K562 (cell line): ENCODE measurements around the gene DNAJB2. TPM values are rescaled to one million over a fixed set of nuclear protein-coding genes. Genes with fewer than 3 reads are reported as not detected.
A peak's percentile ranks its signal among the peaks of the same experiment; 100 is the strongest.

Source experiments
- CBX3 ChIP-seq, 2 experiments: IDR thresholded peaks; 1 replicate in 1 of 2; 2 replicates in 1 of 2; pipeline ENCODE4 v1.6.1; 2012; ENCODE audit warnings: inconsistent platforms in 2 of 2, low read length in 2 of 2, borderline replicate concordance in 1 of 2, control low read depth in 1 of 2
- CHCHD3 ChIP-seq: fragments of 250-450 bp; sonication (Bioruptor Pico); IDR thresholded peaks from 2 replicates; pipeline ENCODE4 v2.1.2; 2022; ENCODE audit warnings: mild to moderate bottlenecking
- HCFC1 ChIP-seq: IDR thresholded peaks from 2 replicates; pipeline ENCODE4 v1.6.1; 2012; ENCODE audit warnings: low read depth, low read length, improper control_type of control experiment
- HES1 ChIP-seq: fragments of 450-650 bp; IDR thresholded peaks from 2 replicates; pipeline ENCODE4 v1.6.1; 2016; ENCODE audit warnings: low read depth, mild to moderate bottlenecking, moderate library complexity
- KLF16 ChIP-seq: IDR thresholded peaks from 2 replicates; pipeline ENCODE4 v1.6.1; 2016; ENCODE audit warnings: antibody characterized with exemption
- KLF6 ChIP-seq: fragments of 250-450 bp; sonication (Bioruptor Pico); IDR thresholded peaks from 2 replicates; pipeline ENCODE4 v1.4.0; 2020; ENCODE audit warnings: mild to moderate bottlenecking, moderate library complexity, borderline replicate concordance
- MCM5 ChIP-seq: fragments of 450-650 bp; IDR thresholded peaks from 2 replicates; pipeline ENCODE4 v1.6.1; 2016; ENCODE audit warnings: low read depth
- MTA2 ChIP-seq: fragments of 450-650 bp; IDR thresholded peaks from 2 replicates; pipeline ENCODE4 v1.6.1; 2016; ENCODE audit warnings: low read depth
- NCOA2 ChIP-seq, 2 experiments: fragments of 450-650 bp; IDR thresholded peaks; 2 replicates each; pipeline ENCODE4 v1.6.1; 2018; ENCODE audit warnings: mild to moderate bottlenecking in 2 of 2, moderate library complexity in 1 of 2; ENCODE audit not compliant: partially characterized antibody in 2 of 2
- NFE2 ChIP-seq: IDR thresholded peaks from 2 replicates; pipeline ENCODE4 v1.6.1; 2014; ENCODE audit warnings: antibody characterized with exemption, low read depth
- NR2F6 ChIP-seq: fragments of 450-650 bp; formaldehyde crosslinking; IDR thresholded peaks from 2 replicates; pipeline ENCODE4 v1.4.0; 2020; ENCODE audit warnings: mild to moderate bottlenecking
- RFX5 ChIP-seq: IDR thresholded peaks from 2 replicates; pipeline ENCODE4 v1.6.1; 2011; ENCODE audit warnings: low read depth, mild to moderate bottlenecking, improper control_type of control experiment, low read length
- SIN3B ChIP-seq: fragments of 450-650 bp; IDR thresholded peaks from 2 replicates; pipeline ENCODE4 v1.6.1; 2017; ENCODE audit warnings: low read depth, mild to moderate bottlenecking, moderate library complexity
- SMARCC2 ChIP-seq: fragments of 450-650 bp; IDR thresholded peaks from 2 replicates; pipeline ENCODE4 v1.6.1; 2017; ENCODE audit warnings: antibody characterized with exemption, moderate library complexity, mild to moderate bottlenecking, low read depth
- STAG1 ChIP-seq: sonication (generic); formaldehyde crosslinking; IDR thresholded peaks from 2 replicates; pipeline ENCODE4 v1.5.0; 2020; ENCODE audit warnings: missing genetic modification reagents, borderline replicate concordance
- VEZF1 ChIP-seq: fragments of 200-800 bp; sonication (Bioruptor generic); IDR thresholded peaks from 2 replicates; pipeline ENCODE4 v1.6.1; 2017; ENCODE audit warnings: missing genetic modification characterization, missing compliant biosample characterization
- ZBTB34 ChIP-seq: fragments of 250-450 bp; sonication (Bioruptor Pico); IDR thresholded peaks from 2 replicates; pipeline ENCODE4 v1.8.0; 2021; ENCODE audit warnings: mild to moderate bottlenecking, moderate library complexity
- ZFP30 ChIP-seq: fragments of 250-450 bp; sonication (Bioruptor Pico); IDR thresholded peaks from 2 replicates; pipeline ENCODE4 v1.8.0; 2022; ENCODE audit warnings: moderate library complexity, mild to moderate bottlenecking, inconsistent platforms, borderline replicate concordance
- ZNF589 ChIP-seq: fragments of 200-800 bp; sonication (Bioruptor generic); IDR thresholded peaks from 2 replicates; pipeline ENCODE4 v1.6.1; 2016; ENCODE audit warnings: low read depth, missing genetic modification characterization, missing compliant biosample characterization
- ZNF766 ChIP-seq: fragments of 200-800 bp; sonication (Bioruptor generic); conservative IDR thresholded peaks from 2 replicates; pipeline ENCODE4 v1.6.1; 2016; ENCODE audit warnings: missing genetic modification characterization, missing compliant biosample characterization
- ZNF780A ChIP-seq: fragments of 250-450 bp; sonication (Bioruptor Pico); IDR thresholded peaks from 2 replicates; pipeline ENCODE4 v1.5.0; 2021; ENCODE audit warnings: mild to moderate bottlenecking
- polyA plus RNA-seq, 8 experiments: library from polyadenylated mRNA; depleted of rRNA in 4 of 8; stranded (reverse) in 5 of 8; unstranded in 3 of 8; fragments of >200 nt; fragmentation: Nextera tagmentation in 2 of 8; fragmentation: Illumina TruSeq in 1 of 8; extraction: Ambion mirVana in 2 of 8; extraction: Trizol in 1 of 8; gene quantifications; 2 replicates each; pipeline versions ENCODE4 v1.2.1 to v1.2.3, GENCODE V29; 2011 to 2014; ENCODE audit warnings: inconsistent platforms in 1 of 8, missing spikeins in 1 of 8
- total RNA-seq, 7 experiments: library from RNA; depleted of rRNA in 6 of 7; stranded (reverse); fragments of >200 nt in 6 of 7; fragmentation: Illumina TruSeq in 2 of 7; extraction: Trizol in 2 of 7; gene quantifications; 2 replicates each; pipeline versions ENCODE4 v1.2.1 to v1.2.3, GENCODE V29; 2011 to 2021; ENCODE audit warnings: low replicate concordance in 1 of 7
- TF ChIP-seq, protein P1 (sequence below), 2 experiments: IDR thresholded peaks in 1 of 2; conservative IDR thresholded peaks in 1 of 2; 2 replicates each; pipeline ENCODE4 v1.6.1; 2016; ENCODE audit warnings: low read depth in 2 of 2, mild to moderate bottlenecking in 1 of 2, missing compliant biosample characterization in 1 of 2, missing genetic modification characterization in 1 of 2, moderate library complexity in 1 of 2

Gene DNAJB2
- total and polyA plus RNA-seq, 9 of the 15 experiments (the other 6 are each of a cell fraction or from before 2014, with no cell fraction given), result 0.08 to 3.0 (median 2.2) TPM; not detected in 1

DNA sequence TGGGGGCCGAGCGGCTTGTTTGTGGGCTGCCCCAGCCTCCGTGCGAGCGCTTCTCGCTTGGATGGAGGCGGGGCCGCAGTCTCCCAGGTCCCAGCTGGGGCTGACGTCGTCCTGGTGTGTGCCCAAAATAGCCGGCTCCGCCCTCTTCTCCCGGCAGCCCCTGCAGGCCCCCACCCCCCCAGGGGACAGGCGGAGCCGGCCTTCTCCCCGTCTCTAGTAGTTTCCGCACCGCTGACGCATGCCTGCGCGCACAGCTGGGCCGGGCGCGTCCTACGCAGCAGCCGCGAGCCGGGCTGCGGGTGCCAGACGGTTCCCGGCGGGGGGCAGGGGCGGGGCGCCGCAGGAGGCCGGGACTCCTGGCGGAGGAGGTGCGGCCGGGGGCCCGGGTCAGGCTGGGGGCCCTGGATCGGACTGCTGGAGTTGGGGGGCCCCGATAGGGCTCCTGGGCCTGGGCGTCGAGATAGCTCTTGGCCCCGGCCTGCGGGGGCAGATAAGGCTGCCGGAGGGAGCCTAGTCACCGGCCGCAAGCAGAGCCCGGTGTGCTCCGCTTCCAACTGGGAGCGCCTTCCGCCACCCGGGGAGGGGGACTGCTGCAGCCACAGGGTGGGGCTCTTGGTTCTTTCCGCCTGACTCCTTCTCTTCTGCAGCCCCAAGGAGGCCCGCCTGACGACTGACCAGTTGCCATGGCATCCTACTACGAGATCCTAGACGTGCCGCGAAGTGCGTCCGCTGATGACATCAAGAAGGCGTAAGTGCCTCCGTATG is at the start of gene DNAJB2 (continued):
- TF ChIP-seq NFE2, result peak; percentile 86
- TF ChIP-seq ZNF780A (CRISPR knock-in tag), result no peak
- TF ChIP-seq CBX3 (IDR thresholded peaks at IDR 0.05; ENCODE audit: borderline replicate concordance in 1 of 2, low read length in 2 of 2), result peak in 1 of 2 experiments; percentile 39; a peak in 1 of 3 replicates
- TF ChIP-seq ZFP30, result no peak
- TF ChIP-seq, protein P1, sequence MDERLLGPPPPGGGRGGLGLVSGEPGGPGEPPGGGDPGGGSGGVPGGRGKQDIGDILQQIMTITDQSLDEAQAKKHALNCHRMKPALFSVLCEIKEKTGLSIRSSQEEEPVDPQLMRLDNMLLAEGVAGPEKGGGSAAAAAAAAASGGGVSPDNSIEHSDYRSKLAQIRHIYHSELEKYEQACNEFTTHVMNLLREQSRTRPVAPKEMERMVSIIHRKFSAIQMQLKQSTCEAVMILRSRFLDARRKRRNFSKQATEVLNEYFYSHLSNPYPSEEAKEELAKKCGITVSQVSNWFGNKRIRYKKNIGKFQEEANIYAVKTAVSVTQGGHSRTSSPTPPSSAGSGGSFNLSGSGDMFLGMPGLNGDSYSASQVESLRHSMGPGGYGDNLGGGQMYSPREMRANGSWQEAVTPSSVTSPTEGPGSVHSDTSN (CRISPR knock-in tag; IDR thresholded peaks at IDR 0.05; ENCODE audit: low read depth), result no peak
- TF ChIP-seq, protein P1 (tag; conservative IDR thresholded peaks at IDR 0.05; ENCODE audit: low read depth), result no peak
- peak in 1 of 2 experiments; percentile 75 for TF ChIP-seq NCOA2 (IDR thresholded peaks at IDR 0.05; ENCODE audit: partially characterized antibody in 2 of 2)
- TF ChIP-seq ZBTB34, result no peak
- TF ChIP-seq CHCHD3, result no peak
- peak; percentile 89 for TF ChIP-seq HES1
- TF ChIP-seq STAG1 (CRISPR knock-in tag), result no peak
- no peak for TF ChIP-seq MCM5
- TF ChIP-seq MTA2, result peak; percentile 95
- peak; percentile 98 for TF ChIP-seq KLF16
- peak; percentile 97 for TF ChIP-seq VEZF1 (CRISPR knock-in tag)
- peak; percentile 86; the same call in 1 of the 2 replicates for TF ChIP-seq SMARCC2
- peak; percentile 36; the same call in 1 of the 2 replicates for TF ChIP-seq KLF6 (CRISPR knock-in tag)
- TF ChIP-seq RFX5, result no peak
- no peak for TF ChIP-seq SIN3B
- peak; percentile 99 for TF ChIP-seq ZNF589 (CRISPR knock-in tag)
- peak; percentile 44 for TF ChIP-seq HCFC1
- no peak for TF ChIP-seq NR2F6
- TF ChIP-seq ZNF766 (CRISPR knock-in tag), result peak; percentile 92
